ENCODE data around the gene DLK2.

DNA sequence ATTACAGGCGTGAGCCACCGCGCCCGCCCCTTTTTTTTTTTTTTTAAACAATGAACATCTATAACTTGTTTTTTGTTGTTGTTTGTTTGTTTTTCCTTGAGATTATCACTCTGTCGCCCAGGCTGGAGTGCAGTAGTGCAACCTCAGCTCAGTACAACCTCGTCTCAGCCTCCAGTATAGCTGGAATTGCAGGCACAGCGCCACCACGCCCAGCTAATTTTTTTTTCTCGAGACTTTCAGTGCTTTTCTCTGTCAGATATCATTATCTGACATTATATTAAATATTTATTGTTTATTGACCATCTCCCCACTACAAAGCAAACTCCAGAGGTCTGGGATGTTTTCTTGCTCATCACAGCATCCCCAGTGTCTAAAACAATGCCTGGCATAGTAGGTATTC, 2.3 kb upstream of the DLK2 start:
- no peak for TF ChIP-seq MYBL2 (CRISPR knock-in tag; IDR thresholded peaks at IDR 0.05)
- TF ChIP-seq, protein P1, sequence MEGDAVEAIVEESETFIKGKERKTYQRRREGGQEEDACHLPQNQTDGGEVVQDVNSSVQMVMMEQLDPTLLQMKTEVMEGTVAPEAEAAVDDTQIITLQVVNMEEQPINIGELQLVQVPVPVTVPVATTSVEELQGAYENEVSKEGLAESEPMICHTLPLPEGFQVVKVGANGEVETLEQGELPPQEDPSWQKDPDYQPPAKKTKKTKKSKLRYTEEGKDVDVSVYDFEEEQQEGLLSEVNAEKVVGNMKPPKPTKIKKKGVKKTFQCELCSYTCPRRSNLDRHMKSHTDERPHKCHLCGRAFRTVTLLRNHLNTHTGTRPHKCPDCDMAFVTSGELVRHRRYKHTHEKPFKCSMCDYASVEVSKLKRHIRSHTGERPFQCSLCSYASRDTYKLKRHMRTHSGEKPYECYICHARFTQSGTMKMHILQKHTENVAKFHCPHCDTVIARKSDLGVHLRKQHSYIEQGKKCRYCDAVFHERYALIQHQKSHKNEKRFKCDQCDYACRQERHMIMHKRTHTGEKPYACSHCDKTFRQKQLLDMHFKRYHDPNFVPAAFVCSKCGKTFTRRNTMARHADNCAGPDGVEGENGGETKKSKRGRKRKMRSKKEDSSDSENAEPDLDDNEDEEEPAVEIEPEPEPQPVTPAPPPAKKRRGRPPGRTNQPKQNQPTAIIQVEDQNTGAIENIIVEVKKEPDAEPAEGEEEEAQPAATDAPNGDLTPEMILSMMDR (IDR thresholded peaks at IDR 0.05): no peak
- no peak for TF ChIP-seq ZNF416 (CRISPR knock-in tag; IDR thresholded peaks at IDR 0.05)
- TF ChIP-seq FOXK1 (CRISPR knock-in tag; IDR thresholded peaks at IDR 0.05): no peak
- TF ChIP-seq, protein P2, sequence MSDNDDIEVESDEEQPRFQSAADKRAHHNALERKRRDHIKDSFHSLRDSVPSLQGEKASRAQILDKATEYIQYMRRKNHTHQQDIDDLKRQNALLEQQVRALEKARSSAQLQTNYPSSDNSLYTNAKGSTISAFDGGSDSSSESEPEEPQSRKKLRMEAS (CRISPR knock-in tag; IDR thresholded peaks at IDR 0.05): no peak
- TF ChIP-seq, protein P3, sequence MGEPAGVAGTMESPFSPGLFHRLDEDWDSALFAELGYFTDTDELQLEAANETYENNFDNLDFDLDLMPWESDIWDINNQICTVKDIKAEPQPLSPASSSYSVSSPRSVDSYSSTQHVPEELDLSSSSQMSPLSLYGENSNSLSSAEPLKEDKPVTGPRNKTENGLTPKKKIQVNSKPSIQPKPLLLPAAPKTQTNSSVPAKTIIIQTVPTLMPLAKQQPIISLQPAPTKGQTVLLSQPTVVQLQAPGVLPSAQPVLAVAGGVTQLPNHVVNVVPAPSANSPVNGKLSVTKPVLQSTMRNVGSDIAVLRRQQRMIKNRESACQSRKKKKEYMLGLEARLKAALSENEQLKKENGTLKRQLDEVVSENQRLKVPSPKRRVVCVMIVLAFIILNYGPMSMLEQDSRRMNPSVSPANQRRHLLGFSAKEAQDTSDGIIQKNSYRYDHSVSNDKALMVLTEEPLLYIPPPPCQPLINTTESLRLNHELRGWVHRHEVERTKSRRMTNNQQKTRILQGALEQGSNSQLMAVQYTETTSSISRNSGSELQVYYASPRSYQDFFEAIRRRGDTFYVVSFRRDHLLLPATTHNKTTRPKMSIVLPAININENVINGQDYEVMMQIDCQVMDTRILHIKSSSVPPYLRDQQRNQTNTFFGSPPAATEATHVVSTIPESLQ (CRISPR knock-in tag; IDR thresholded peaks at IDR 0.05): no peak

Data from WTC11 (cell line).